Activated B cell treated with CpG ODN at 0.5 μM for 24 hours (primary cell): Measurements from ENCODE around the gene ATP2A1. TPM values are rescaled to one million over a fixed set of nuclear protein-coding genes. Genes with fewer than 3 reads are reported as not detected.
"Not testable (repeated sequence)": the region's sequence is repeated elsewhere in the genome, so short reads cannot be mapped to it uniquely, and the experiment has no call there.

Source experiments
- ATAC-seq: fragments of 200-7000 bp; cut with Tn5 transposase; one replicate; pipeline ENCODE4 v1.10.0; 2021; ENCODE audit warnings: low read depth, mild to moderate bottlenecking, moderate library complexity
- CTCF ChIA-PET: fragments of 350-600 bp; sonication (Branson Sonifier 250); formaldehyde crosslinking; loops from one replicate; lab custom pipeline; 2021; ENCODE audit warnings: antibody characterized with exemption; lab: Charles Lee
- POLR2A ChIA-PET: fragments of 350-600 bp; sonication (Branson Sonifier 250); formaldehyde crosslinking; loops from one replicate; lab custom pipeline; 2021; ENCODE audit warnings: antibody characterized with exemption; lab: Charles Lee
- DNase-seq: peaks from one replicate; pipeline ENCODE4 v3.0.0; 2022
- H3K27ac Mint-ChIP-seq: one replicate; pipeline ENCODE4 v1.8.0; 2020; ENCODE audit warnings: mixed read lengths
- H3K27me3 Mint-ChIP-seq: one replicate; pipeline ENCODE4 v1.8.0; 2021; ENCODE audit warnings: mixed read lengths
- H3K36me3 Mint-ChIP-seq: one replicate; pipeline ENCODE4 v1.8.0; 2021; ENCODE audit warnings: low read depth, mixed read lengths
- H3K4me1 Mint-ChIP-seq: one replicate; pipeline ENCODE4 v1.8.0; 2021; ENCODE audit warnings: mixed read lengths
- H3K4me3 Mint-ChIP-seq: one replicate; pipeline ENCODE4 v1.8.0; 2020; ENCODE audit warnings: mild to moderate bottlenecking, mixed read lengths
- H3K9me3 Mint-ChIP-seq: one replicate; pipeline ENCODE4 v1.8.0; 2020; ENCODE audit warnings: mixed read lengths
- CTCF ChIP-seq: fragments of 200-600 bp; IDR thresholded peaks from one replicate; pipeline ENCODE4 v1.8.0; 2022; ENCODE audit warnings: antibody characterized with exemption, mild to moderate bottlenecking
- intact Hi-C: fragments of 100-400 bp; cut with micrococcal nuclease; formaldehyde crosslinking; loops from one replicate; pipeline ENCODE4 v1.15.1; 2024
- total RNA-seq: library from RNA; stranded (reverse); gene quantifications from 2 replicates; pipeline ENCODE4 v1.2.3, GENCODE V29; 2022

Gene ATP2A1
- total RNA-seq, 1 donor from 2014 or later, result 1.0 TPM

DNA sequence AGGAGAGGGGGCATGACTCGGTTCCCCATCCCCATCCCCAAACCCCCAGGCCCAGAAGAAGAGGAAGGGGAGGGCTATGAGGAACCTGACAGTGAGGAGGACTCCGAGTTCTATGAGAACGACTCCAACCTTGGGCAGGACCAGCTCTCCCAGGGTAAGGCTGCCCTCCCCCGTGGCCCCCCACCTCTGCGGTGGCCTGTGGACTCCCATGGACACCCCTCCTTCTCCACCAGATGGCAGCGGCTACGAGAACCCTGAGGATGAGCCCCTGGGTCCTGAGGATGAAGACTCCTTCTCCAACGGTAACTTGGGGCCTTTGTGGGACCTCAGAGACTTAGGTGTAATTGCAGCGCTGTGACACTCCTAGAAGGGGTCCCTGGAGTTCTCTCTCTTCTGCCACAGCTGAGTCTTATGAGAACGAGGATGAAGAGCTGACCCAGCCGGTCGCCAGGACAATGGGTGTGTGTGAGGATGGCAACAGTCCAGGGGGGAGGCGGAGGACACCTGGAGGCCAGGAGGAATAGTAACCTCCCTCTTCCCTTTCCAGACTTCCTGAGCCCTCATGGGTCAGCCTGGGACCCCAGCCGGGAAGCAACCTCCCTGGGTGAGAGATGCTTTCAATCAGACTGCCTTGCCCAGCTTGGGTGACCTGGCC, 59.1 kb downstream of the ATP2A1 start:
- ATAC-seq, result no peak
- Mint-ChIP-seq H3K9me3 (no peaks in the 10 kb centered on the region), H3K4me1 (peaks cover 49% of the 10 kb centered on the region), H3K27me3 (no peaks in the 10 kb centered on the region), H3K4me3 (no peak overlapping the region), H3K36me3 (peaks cover 67% of the 10 kb centered on the region), H3K27ac (peak overlapping the region; percentile 61)
- no peak for DNase-seq
- CTCF ChIA-PET, result interaction anchor here (2.5 kb wide), 1 partner anchor 14 kb away, joined by 8 read pairs; no protein-coding TSS in a partner anchor
- POLR2A ChIA-PET, result interaction anchor here (1.0 to 12.8 kb wide), 2 partner anchors 14 to 15 kb away, joined by 3 to 192 read pairs; partner anchors contain the start of gene RABEP2
- intact Hi-C loops, result no loop called here
- no peak for TF ChIP-seq CTCF

GRCh38 chr16:28938721-28939120, 60.4 kb downstream of the ATP2A1 start:
- no peak for ATAC-seq
- intact Hi-C loops, result no loop called here
- peak overlapping the region; percentile 69 for H3K27ac Mint-ChIP-seq
- peaks cover 35% of the 10 kb centered on the region for H3K4me1 Mint-ChIP-seq
- peaks cover 58% of the 10 kb centered on the region for H3K36me3 Mint-ChIP-seq
- TF ChIP-seq CTCF, result no peak
- H3K27me3 Mint-ChIP-seq, result no peaks in the 10 kb centered on the region
- H3K9me3 Mint-ChIP-seq, result no peaks in the 10 kb centered on the region
- H3K4me3 Mint-ChIP-seq, result no peak overlapping the region
- ChIA-PET POLR2A (interaction anchor here (12.8 kb wide), 1 partner anchor 15 kb away, joined by 192 read pairs; the partner anchor contains the start of gene RABEP2), CTCF (no interaction called here)
- no peak for DNase-seq

GRCh38 chr16:28939825-28940224, 61.5 kb downstream of the ATP2A1 start:
- H3K27ac Mint-ChIP-seq, H3K27me3 Mint-ChIP-seq, H3K9me3 Mint-ChIP-seq, CTCF ChIA-PET, H3K4me3 Mint-ChIP-seq, ATAC-seq, intact Hi-C loops, DNase-seq: not testable (repeated sequence)
- peaks cover 25% of the 10 kb centered on the region for H3K4me1 Mint-ChIP-seq
- POLR2A ChIA-PET, result interaction anchor here (12.8 kb wide), 1 partner anchor 17 kb away, joined by 192 read pairs; the partner anchor contains the start of gene RABEP2
- peaks cover 47% of the 10 kb centered on the region for H3K36me3 Mint-ChIP-seq

DNA sequence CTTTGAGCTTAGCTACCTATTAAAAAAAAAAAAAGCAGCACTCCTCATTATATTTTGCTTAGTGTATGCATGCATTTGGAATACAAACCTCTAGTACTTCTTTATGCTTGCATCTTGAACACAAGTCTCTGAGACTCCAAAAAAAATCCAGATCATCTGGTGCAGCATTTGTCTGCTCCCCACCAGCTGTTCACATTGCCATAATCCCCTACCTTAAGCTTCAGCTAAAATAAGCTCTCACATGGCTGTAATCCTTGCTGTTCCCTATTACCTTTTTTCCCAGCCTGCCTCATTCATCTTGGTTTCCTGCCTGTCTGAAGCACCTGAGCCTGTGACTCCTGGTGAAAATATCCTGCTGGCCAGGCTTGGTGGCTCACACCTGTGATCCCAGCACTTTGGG, 65.0 kb downstream of the ATP2A1 start:
- TF ChIP-seq CTCF, result no peak
- POLR2A ChIA-PET, result interaction anchor here (1.1 to 12.8 kb wide), 7 partner anchors 10 to 120 kb away, joined by 3 to 192 read pairs (median 6); partner anchors contain the start of genes ATXN2L, CD19, RABEP2 and SH2B1
- H3K36me3 Mint-ChIP-seq, result peaks cover 16% of the 10 kb centered on the region
- no peak overlapping the region for H3K4me3 Mint-ChIP-seq
- intact Hi-C loops, result no loop called here
- H3K27me3 Mint-ChIP-seq, result no peaks in the 10 kb centered on the region
- H3K9me3 Mint-ChIP-seq, result no peaks in the 10 kb centered on the region
- CTCF ChIA-PET, result interaction anchor here (1.5 to 4.0 kb wide), 6 partner anchors 11 to 95 kb away, joined by 5 to 60 read pairs (median 30); partner anchors contain the start of genes CD19, SH2B1 and TUFM
- ATAC-seq (no peak), DNase-seq (no peak)
- peak overlapping the region; percentile 8 for H3K27ac Mint-ChIP-seq
- peaks cover 11% of the 10 kb centered on the region for H3K4me1 Mint-ChIP-seq

DNA sequence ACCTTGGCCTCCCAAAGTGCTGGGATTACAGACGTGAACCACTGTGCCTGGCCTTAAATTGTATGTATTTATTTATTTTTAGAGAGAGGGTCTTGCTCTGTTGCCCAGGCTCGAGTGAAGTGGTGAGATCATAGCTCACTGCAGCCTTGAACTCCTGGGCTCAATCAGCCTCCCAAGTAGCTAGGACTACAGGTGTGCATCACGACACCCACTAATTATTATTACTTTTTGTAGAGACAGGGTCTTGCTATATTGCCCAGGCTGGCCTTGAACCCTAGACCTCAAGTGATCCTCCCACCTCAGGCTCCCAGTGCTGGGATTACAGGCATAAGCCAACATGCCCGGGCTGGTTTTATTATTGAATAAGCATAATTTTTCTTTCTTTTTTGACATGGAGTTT, 68.4 kb downstream of the ATP2A1 start:
- H3K27me3 Mint-ChIP-seq, result no peaks in the 10 kb centered on the region
- no peak overlapping the region for H3K27ac Mint-ChIP-seq
- intact Hi-C loops, result loop anchor here (5.0 kb wide), 1 partner anchor 34 kb away; no protein-coding TSS in a partner anchor
- H3K4me3 Mint-ChIP-seq, result no peak overlapping the region
- CTCF ChIA-PET, result interaction anchor here (0.6 to 1.8 kb wide), 4 partner anchors 23 to 398 kb away, joined by 3 to 4 read pairs (median 3); partner anchors contain the start of gene TUFM
- H3K9me3 Mint-ChIP-seq, result no peaks in the 10 kb centered on the region
- POLR2A ChIA-PET, result interaction anchor here (0.7 kb wide), 1 partner anchor 123 kb away, joined by 3 read pairs; no protein-coding TSS in a partner anchor
- DNase-seq, result no peak
- no peak for ATAC-seq
- H3K4me1 Mint-ChIP-seq, result peaks cover 18% of the 10 kb centered on the region
- TF ChIP-seq CTCF, result no peak
- peaks cover 4% of the 10 kb centered on the region for H3K36me3 Mint-ChIP-seq
